Type B pancreatic cell (in vitro differentiated cells): ENCODE results near the gene ADGRL2. TPM values are rescaled to one million over a fixed set of nuclear protein-coding genes. Genes with fewer than 3 reads are reported as not detected.

Experiments used
- DNase-seq: peaks from one replicate; pipeline ENCODE4 v3.0.0; 2021; ENCODE audit warnings: mixed read lengths; ENCODE audit not compliant: unreplicated experiment; ENCODE audit errors: extremely low spot score
- H3K27ac Mint-ChIP-seq: 2 replicates; pipeline ENCODE4 v1.8.0; 2021; ENCODE audit warnings: mild to moderate bottlenecking, mixed read lengths
- H3K27me3 Mint-ChIP-seq: 2 replicates; pipeline ENCODE4 v1.8.0; 2021; ENCODE audit warnings: mixed read lengths
- H3K36me3 Mint-ChIP-seq: 2 replicates; pipeline ENCODE4 v1.8.0; 2021; ENCODE audit warnings: mixed read lengths
- H3K4me1 Mint-ChIP-seq: one replicate; pipeline ENCODE4 v1.8.0; 2021; ENCODE audit warnings: mixed read lengths; ENCODE audit not compliant: unreplicated experiment
- H3K4me3 Mint-ChIP-seq: 2 replicates; pipeline ENCODE4 v1.8.0; 2021; ENCODE audit warnings: mild to moderate bottlenecking, mixed read lengths
- H3K9me3 Mint-ChIP-seq: 2 replicates; pipeline ENCODE4 v1.8.0; 2021; ENCODE audit warnings: mixed read lengths
- CTCF ChIP-seq: fragments of 200-600 bp; sonication (generic); conservative IDR thresholded peaks from 2 replicates; pipeline ENCODE4 v1.5.0; 2021; ENCODE audit warnings: antibody characterized with exemption, mild to moderate bottlenecking
- total RNA-seq: library from RNA; stranded (reverse); gene quantifications from 2 replicates; pipeline ENCODE4 v1.2.1, GENCODE V29; 2021; ENCODE audit warnings: low replicate concordance

Gene ADGRL2
- total RNA-seq, 1 donor from 2014 or later, result 103 TPM

GRCh38 chr1:81833722-81834121 lies 33.0 kb downstream of the ADGRL2 start:
- Mint-ChIP-seq H3K36me3 (peaks cover 9% of the 10 kb centered on the region), H3K27me3 (no peaks in the 10 kb centered on the region), H3K4me1 (peaks cover 46% of the 10 kb centered on the region), H3K4me3 (no peak overlapping the region), H3K9me3 (no peaks in the 10 kb centered on the region), H3K27ac (no peak overlapping the region)
- no peak for DNase-seq
- TF ChIP-seq CTCF, result no peak

- H3K27me3 Mint-ChIP-seq, result no peaks in the 10 kb centered on the region
- peaks cover 12% of the 10 kb centered on the region for H3K36me3 Mint-ChIP-seq
- no peak overlapping the region for H3K4me3 Mint-ChIP-seq
- H3K27ac Mint-ChIP-seq, result no peak overlapping the region
- peaks cover 47% of the 10 kb centered on the region for H3K4me1 Mint-ChIP-seq
- no peak for DNase-seq
- no peaks in the 10 kb centered on the region for H3K9me3 Mint-ChIP-seq
- TF ChIP-seq CTCF, result no peak
Measured at GRCh38 chr1:81834268-81834667, 33.5 kb downstream of the ADGRL2 start.

DNA sequence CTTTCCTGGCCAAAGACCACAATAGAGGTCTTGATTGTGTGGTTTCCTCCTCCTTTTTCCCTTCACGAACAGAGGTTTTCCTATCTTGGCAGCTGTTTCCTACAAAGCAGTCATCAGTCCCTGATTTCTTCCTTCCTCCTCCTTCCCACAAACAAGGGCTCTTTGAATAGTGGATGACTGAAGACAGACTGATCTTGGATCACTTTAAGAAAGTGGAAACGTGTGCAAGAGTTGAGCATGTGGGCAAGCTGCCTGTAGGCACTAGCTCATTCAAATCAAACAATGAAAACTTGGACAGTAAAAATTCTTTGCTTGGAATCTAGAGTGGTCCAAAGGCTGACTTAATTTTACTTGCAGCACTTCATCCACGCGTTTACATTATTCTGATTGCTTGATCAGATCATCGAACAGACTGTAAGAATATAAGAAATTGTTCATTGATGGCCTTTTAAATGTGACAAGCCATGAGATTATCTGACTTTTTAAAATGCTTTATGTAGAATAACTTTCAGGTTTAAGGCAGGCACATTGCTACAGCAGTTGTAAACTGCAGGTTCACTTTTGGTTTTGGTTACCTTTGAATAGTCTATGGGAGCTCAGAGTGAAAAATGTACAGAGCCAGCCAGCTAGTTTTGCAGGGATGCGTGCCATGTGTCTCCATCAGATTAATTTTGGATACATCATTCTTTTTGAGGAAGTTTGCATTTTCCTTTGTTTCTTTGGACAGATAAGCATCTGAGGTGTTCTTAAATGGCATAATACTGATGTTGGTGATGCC lies 34.4 kb downstream of the ADGRL2 start:
- peak overlapping the region; percentile 35 for H3K27ac Mint-ChIP-seq
- H3K4me3 Mint-ChIP-seq, result peak overlapping the region; percentile 39

GRCh38 chr1:81836007-81836626 lies 35.4 kb downstream of the ADGRL2 start:
- no peaks in the 10 kb centered on the region for H3K27me3 Mint-ChIP-seq
- no peak overlapping the region for H3K4me3 Mint-ChIP-seq
- TF ChIP-seq CTCF, result no peak
- no peaks in the 10 kb centered on the region for H3K9me3 Mint-ChIP-seq
- no peak overlapping the region for H3K27ac Mint-ChIP-seq
- peaks cover 47% of the 10 kb centered on the region for H3K4me1 Mint-ChIP-seq
- H3K36me3 Mint-ChIP-seq, result peaks cover 19% of the 10 kb centered on the region
- no peak for DNase-seq

More for the DNA sequence above, 34.4 kb downstream of the ADGRL2 start:
- TF ChIP-seq CTCF, result no peak
- DNase-seq, result no peak
- no peaks in the 10 kb centered on the region for H3K27me3 Mint-ChIP-seq
- peaks cover 47% of the 10 kb centered on the region for H3K4me1 Mint-ChIP-seq
- H3K36me3 Mint-ChIP-seq, result peaks cover 16% of the 10 kb centered on the region
- no peaks in the 10 kb centered on the region for H3K9me3 Mint-ChIP-seq

DNA sequence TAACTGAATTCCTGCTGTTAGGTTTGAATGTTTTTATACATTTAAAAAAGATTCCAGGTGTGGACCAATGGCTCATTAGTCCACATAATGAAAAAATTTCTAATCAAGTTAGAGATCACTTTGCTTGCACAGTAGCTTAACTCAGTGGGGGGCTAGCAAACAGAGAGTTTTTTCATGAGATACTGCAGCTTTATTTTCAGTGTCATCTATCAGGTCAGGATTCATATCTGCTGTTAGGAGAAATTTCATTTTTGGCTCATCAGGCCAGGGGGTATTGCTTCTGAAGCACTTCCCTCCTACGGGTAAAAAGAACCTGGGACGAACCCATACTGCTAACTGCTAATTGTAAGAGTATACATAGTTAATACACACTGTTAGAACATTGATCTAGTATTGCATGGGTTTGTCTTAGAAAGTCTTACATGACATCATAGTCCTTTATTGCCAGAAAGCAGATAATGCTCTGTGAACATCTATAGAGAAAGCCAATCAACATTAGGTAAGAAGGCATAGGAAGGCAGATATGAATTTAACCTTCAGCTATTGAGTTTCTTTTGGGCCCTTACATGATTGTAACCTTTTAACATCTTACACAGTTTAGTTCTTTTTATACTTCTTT lies 38.0 kb downstream of the ADGRL2 start:
- H3K27ac Mint-ChIP-seq, result no peak overlapping the region
- DNase-seq, result no peak
- no peak for TF ChIP-seq CTCF
- no peaks in the 10 kb centered on the region for H3K9me3 Mint-ChIP-seq
- H3K27me3 Mint-ChIP-seq, result no peaks in the 10 kb centered on the region
- peaks cover 41% of the 10 kb centered on the region for H3K4me1 Mint-ChIP-seq
- H3K4me3 Mint-ChIP-seq, result no peak overlapping the region
- peaks cover 34% of the 10 kb centered on the region for H3K36me3 Mint-ChIP-seq
